T1000 (cell line): ENCODE results near the gene TAF8.

ENCODE experiments used
- DNase-seq: peaks from one replicate; lab custom pipeline; 2025; ENCODE audit warnings: mixed read lengths; lab: John Stamatoyannopoulos, UW

TAF8 gene

DNA sequence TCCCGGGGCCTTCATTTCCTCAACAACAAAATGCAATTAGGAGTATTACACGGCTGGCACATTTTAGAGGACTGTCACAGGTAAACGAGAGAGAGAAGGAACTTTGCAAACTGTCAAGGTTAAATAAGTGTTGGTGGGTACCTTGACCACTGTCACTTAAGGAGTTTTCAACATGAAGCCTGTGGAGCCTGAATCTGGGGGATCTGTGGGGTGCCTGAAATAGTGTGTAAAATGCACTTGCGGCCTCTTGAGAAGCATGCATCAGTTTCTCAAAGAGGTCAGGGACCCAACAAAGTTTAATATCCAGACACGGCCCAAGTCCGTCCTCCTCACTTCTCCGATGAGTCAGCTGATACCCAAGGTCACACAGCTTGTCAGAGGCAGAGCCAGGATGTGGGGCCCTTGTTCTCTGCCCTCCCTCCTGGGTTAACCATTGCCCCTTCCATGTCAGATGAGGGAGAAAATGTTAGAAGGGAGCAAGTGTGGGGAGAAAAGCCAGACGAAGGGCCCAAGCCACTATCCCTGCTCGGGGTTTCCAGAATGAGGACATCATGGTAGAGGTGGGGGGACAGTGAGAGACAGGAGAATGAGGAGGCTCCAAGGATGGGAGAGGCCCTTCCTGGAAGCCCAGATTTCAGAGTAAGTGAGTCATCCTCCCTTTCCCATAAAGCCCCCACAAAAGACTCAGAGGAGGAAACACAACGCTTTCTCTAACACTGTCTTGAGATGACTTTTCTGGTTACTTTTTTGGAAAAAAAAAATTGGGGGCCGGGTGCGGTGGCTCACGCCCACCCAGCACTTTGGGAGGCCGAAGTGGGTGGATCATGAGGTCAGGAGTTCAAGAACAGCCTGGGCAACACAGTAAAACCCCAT is 49.9 kb downstream of the TAF8 start:
- peak; percentile 27 for DNase-seq

DNA sequence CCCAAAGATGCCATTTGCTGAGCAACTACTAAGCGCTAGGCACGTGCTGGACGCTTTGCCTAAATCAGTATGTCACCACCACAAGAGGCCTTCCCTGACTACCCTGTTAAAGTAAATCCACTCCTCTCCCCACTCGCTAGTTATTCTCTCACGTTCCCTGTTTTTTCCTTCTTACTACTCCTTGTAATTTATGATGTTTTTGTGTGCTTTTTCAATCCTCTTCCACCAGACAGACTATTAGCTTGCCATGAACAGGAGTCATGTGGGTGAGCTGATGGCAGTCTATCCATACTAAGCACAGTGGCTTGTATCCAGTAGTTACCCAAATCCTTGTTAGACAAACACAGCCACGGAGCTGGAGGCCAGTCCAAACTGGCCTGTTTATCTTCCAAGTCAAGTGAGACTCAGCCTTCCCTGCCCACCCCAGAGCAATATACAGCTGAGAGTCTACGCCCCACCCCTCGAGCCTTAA is 50.9 kb downstream of the TAF8 start:
- DNase-seq = no peak

DNA sequence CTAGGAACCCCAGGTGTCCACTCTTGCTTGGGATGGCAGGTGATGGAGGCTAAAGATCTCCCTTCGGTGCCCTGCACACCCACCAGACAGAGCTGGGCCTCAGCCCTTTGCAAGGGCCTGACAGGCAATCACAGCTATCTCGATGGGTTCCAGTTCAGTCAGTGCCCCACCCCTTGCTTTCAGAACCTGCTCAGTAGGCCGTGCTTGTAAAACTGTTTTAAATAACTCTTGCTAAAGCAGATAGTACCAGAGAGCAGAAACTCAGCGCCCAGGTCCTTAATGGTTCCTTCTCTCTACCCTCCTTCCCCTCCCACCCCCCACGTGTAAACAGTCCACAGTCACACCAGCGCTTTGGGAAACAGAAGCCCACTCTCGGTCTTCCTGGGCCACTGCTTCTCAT is 52.9 kb downstream of the TAF8 start:
- DNase-seq = no peak

DNA sequence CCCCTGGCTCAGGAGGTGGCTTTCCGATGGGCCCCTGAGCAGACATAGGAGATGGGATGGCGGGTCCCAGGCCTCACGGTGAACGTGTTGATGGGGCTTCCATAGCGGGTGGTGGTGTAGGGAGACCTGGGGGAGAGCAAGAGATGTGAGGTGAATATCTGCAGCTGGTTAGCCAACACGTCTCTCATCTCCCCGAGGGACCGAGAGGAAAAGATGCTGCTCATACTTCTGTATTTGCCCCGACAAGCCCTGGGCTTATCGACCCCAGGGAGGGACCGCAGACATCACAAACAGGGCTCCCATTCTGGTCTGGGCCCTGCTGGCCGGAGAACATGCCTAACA is 53.4 kb downstream of the TAF8 start:
- DNase-seq = no peak

DNA sequence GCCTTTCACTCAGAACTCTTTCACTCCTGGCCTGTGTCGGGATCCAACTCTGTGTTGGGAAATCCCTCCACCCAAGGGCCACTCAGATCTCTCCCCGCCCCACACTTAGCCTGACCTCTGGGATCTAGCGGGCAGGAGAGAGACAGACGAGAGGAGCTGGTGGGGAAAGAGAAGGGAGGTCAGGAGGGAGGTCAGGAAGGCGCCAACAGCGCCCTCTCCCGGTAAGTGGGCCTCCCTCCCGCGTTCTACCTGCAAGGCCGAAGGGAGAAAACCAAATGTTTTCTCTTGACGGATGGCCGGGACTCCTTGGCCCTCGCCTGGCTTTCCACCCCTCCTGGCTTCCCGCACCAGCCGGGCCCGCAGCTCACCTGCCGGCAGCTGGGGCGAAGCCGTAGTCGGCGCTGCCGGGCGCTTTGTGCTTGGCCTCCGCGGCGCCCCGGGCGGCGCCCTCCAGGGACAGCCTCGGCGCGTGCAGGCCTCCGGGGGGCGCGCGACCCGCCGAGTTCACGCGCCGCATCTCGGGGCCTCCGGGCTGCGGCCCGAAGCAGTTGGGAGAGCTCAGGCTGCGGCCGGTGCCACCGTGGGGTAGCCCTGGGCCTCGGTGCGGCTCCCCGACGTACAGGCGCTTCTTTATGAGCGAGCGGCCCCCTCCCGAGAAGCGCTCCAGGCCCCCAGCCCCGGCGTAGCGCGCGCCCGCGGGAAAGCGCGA is 53.9 kb downstream of the TAF8 start:
- DNase-seq = no peak

DNA sequence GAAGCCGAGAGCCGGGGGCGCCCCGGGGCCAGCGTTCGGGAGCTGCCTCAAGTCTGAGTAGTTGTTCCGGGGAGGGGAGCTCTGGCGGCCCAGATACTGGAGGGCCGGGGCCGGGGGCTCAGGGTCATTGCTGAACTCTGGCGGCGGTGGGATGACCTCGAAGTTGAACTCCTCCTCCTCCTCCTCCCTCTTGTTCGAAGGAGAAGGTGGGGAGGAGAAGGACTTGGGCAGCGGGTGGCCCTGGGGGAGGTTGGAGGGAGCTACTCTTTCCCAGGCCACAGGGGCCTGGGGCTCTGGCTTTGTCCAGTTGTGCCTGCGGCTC is 54.4 kb downstream of the TAF8 start:
- DNase-seq = no peak

DNA sequence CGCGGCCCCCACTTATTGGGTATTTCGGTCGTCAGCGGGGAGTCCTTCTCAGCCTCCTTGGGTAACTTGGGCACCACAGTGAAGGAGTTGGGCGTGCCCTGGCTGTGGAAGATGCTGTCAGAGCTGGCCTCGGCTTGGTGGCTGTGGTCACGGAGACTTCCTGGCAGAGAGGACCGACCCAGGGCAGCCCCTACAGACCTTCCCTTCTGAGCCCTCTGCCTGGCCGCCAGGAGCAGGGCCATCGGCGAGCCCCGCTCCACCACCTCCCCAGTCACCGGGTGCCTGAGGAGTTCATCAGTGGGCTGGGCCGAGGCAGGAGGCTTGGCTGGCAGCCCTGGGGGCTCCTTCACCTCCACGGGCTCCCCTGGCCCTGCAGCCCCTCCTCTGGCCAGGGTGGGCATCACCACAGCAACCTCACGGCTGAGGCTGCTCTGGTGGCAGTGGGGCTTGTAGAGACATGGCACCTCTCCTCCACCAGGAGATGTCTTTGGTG is 54.9 kb downstream of the TAF8 start:
- DNase-seq = no peak

DNA sequence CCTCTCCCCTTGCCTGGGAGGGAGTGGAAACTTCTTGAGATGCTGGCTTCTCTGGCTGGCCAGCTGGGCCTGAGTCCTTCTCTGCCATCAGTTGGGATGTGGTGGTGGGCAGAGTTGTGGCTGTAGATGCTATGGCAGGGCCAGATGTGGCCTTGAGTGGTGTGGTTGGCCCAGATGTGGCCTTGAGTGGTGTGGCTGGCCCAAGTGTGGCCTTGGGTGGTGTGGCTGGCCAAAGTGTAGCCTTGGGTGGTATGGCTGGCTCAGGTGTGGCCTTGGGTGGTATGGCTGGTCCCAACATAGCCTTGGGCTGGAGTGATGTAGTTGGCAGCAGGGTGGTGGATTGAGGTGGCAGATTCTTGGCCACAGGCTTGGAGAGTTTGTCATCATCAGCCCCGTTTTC is 55.4 kb downstream of the TAF8 start:
- DNase-seq = no peak

DNA sequence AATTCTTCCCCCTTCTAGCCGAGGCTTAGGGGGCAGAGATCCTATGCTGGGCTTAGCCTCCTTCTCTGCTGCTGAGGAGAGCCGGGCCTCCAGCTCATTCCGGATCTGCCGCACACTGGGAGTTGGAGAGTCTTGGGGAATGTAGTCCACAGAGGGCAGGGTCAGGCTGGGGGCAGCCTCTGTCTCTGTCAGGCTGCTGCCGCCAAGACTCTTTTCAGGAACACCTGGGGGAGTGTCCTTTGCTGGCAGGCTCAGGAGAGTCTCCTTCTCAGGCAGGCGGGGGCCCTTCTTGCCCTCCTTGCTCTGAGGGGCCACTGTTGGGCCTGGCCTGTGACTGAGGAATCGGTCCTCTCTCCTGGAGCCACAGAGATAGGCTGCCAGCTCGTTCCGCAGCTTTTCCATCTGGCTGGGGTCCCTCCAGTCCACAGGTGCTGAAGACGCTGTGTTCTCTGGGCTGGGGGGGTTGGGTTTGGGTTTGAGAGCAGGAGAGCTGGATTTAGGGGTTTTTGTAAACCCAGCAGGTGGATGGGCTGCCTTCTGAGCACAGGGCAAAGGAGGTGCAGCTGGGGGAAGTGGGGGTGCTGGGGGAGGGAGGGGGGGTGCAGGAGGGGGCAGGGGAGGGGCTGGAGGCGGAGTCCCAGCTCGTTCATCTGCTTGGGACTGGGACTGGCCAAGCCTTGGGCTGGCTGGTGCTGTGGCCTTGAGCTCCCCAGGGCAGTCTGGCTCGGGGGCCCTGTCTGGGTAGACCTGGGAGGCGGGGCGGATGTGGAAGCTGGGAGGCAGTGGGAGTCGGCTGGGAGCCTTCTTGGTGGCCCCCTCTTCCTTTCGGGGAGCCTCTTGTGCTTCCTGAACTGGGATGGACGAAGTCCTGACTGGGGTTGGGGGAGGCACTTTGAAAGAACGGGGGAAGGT is 56.0 kb downstream of the TAF8 start:
- no peak for DNase-seq

DNA sequence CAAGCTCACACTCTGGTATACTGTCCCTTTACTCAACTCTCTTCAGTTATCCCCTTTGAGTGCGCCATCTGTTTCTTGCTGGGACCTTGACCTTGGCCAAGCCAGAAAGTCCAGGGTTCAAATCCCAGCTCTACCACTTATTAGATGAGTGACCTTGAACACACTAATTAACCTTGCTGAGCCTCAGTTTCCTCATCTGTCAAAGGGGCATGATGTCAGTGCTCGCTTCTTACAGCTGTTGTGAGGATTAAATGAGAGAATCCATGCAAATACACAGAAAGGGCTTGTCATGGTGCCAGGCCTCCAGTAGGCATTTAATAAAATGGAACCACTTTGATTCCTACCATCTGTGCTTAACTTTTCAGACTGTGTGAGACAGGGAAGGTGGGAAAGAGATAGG is 57.7 kb downstream of the TAF8 start:
- DNase-seq = no peak

DNA sequence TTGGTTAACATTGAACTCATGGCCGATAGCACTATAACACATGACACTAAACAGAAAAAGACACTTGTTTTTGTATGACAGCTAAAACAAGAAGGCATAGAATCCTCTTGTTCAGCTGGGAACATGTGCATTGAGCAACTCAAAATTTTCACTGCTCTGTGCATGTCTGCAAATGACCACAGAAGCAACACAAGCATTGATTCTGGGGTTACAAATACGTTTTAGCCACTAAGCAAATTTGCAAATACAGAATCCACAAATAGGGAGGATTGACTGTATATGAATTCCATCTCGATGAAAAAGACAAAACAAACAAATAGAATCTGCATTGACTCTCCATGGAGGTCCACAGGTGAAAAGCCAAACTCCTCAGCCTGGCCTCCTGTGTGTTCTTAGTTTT is 60.4 kb downstream of the TAF8 start:
- no peak for DNase-seq

DNA sequence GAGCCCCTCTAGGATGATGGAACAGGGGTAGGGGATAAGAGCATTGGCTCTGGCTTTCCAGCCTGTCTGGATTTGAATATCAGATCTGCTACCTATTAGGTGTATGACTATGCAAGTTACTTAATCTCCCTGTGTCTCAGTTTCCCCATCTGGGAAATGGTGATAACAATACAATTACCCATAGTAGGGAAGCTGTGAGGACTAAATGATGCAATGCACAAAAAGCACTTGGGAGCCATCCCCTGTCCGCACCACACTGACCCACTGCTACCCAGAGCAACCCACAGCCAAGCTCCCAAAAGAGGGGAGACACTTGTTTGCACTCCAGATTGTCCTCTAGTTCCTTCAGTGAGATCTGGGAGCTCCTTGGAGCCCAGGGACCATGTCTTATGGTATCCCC is 62.0 kb downstream of the TAF8 start:
- DNase-seq = no peak

DNA sequence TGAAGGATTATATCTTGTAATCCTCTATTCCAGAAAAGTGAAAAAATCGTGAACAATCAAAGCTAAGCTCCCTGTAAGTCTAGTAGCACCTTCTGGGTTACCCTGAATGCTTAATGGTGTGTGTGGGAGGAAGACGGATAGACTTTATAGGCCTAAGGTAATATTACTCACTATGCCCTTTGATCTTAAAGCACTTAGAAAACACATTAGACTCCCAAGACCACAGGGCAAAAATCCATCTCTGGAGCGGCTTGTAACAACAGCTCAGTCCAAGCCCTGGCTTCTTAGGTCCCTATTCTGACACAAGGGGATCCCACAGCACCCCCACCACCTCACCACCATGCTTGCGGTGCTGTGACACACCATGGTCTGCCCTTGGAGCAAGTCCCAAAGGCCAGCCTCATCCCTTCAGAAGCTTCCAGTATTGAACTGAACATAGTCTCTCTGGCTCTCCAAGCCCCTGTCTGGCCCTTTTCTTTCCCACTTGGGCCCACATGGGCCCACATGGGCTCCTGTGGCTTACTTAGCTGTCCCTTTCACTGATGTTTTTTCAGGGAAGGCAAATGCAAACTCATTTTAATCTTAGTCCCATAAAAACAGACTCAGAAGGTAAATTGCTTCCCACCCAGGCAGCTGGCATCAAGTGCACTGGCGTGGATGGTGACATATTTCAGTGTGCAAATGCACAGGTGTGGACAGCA is 63.8 kb downstream of the TAF8 start:
- no peak for DNase-seq

DNA sequence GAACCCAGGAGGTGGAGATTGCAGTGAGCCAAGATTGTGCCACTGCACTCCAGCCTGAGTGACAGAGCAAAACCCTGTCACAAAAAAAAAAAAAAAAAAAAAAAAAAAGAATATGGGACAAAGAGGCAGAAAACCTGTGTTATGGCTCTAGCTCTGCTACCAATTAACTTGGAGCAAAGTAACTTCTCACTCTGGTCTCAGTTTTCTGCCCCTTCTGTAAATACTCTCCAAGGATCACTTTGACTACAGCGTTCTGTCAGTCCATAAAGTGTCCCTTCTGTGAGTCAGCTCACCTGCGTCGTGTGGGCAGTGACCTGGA is 67.5 kb downstream of the TAF8 start:
- no peak for DNase-seq

DNA sequence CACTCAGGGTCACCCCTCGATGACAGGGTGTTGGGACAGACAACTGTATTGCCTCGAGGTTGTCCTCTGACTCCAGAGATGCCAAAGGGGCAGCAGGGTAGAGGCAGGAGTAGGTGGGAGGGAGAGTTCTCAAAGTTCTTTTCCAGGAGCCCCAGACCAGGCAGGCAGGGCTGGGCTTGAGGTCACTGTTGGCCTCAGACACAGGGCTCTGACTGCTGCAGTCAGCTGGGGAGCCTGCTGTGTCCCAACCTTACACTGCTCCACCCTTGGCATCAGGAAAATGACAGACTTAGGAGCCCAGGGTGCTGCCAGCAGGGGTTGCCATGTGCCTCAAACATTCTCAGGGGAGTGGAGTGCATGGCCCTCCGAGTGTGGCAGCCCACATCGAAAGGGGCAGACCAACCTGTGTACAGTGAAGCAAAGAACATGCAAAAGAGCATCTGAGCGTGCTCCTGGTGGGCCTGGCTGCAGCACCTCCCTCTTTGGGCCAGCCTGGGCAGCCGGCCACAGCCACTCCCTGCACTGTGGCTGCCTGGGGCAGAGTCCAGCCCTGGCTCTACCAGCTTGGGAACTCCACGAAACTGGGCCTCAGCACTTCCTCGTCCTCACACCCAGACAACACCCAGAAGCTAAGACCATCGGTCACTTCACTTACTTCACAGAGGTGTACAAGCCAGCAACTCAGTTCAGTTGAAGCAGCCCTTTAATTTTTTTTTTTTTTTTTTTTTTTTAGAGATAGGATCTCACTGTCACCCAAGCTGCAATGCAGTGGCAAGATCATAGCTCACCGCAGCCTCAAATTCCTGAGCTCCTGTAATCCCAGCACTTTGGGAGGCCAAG is 68.1 kb downstream of the TAF8 start:
- DNase-seq = no peak

DNA sequence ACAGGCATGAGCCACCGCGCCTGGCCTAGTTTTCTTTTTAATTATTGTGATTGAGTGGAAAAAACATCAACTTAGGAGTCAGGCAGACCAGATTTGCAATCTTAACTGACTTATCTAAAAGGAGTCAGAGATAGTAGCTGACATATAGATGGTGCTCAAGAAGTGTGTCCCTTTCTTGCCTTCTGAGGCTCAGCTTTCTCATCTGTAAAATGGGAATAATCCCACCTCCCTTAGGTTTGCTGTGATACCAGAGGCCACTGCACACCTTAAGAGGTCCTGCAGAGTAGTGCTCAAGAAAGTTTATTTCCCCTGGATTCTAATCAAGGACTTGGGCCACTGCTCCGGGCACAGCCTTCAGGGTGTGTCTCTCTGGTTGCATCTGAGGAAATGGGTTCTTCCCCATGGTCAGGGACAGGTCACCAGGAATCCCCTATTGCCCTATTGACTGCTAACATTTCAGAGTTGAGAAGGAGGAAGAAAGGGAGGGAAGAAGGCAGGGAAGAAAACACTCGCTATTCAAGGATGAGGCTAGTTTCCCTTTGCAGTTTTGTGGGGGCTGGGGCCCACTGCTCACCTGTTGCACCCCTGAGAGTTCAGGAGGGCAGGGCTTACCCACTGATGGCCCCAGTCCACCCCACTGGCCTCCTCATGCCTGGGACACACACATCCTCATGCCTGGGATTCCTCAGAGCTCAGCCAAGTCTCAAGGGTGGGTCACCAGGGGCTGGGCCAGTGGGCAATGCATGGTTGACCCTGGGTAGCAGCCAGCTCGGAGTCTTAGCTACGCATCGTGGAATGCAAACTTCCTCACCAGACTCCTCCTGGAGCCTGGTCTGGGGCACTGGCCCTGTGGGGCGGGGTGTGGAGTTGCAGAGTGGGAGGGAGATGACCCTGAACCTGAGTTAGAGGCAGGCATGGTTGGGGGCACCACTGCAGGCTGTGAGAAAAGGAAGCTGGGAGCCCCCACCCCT is 70.9 kb downstream of the TAF8 start:
- no peak for DNase-seq

DNA sequence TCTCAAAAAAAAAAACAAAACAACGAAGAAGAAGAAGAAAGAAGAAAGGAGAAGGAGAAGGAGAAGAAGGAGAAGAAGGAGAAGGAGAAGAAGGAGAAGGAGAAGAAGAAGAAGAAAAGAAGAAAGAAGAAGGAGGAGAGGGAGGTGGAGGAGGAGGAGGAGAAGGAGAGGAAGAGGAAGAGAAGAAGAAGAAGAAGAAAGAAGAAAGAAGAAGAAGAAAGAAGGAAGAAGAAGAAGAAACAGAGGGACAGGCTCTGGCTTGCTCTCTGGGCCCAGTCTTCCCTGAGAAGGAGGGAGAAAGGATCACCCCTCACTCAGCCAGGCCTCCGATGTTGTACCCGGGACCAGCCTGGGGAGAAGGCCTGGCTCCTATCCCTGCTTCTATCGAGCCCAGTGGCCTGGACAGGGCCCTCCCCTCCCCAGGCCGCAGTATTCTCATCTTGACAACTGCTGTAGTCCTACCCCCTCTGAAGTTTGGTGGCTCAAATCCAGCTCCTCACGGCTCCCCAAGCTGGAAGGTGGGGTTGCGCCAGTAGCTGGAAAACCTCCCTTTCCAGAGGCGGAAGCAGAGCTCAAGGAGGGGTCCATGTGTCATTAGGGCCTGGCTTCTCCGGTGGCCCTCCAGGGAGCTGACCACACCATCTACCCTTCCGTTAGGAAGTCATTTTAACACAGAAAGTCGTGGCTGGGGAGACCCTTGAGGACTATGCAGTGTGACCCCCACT is 73.2 kb downstream of the TAF8 start:
- DNase-seq = no peak

DNA sequence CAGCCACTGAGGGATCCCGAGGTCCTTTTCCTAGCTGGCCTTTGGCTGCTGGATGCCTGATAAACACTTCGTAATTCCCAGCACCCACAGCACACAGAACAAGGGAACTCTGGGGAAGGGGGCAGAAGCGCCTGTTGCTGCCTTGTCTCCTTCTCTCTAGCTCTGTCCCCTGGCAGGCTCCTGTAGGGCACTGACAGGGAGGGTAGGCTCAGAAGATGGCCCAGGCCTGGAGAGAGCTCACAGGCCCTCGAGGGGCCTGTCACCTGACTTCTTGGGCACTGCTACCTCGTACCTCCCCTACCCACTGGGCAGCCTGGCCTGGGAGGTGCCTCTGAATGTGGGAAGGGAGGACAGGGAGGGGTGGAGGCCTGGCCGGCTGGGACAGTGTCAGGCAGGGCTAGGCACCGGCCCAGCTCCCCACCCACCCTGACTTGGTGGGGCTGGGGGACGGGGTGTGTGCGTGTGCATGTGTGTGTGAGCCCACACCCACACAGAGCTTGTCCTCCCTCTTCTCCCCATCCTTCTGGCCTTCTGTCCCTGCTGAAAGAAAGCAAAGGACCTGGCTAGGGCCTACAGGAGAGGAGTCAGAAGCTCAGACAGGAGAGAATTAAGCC is 74.0 kb downstream of the TAF8 start:
- no peak for DNase-seq

DNA sequence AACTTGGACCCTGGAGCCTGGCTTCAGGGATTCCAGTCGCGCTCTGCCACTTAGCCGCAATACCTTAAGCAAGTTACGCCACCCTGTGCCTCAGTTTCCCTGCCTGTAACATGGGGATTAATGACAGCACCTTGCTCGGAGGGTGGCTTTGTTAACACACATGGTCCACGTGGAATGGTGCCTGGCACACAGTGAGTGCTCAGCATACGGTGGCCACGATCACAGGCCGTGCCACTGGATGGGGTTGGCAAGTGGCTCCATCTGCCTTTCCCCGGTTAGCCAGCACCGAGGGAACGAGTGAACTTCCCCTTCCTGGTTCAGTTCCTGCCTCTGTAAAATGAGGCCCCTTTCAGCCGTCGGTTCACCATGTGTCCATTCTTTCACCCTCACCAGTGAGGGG is 74.9 kb downstream of the TAF8 start:
- no peak for DNase-seq
